ENCODE data around the gene ELL2.

ELL2 gene

DNA sequence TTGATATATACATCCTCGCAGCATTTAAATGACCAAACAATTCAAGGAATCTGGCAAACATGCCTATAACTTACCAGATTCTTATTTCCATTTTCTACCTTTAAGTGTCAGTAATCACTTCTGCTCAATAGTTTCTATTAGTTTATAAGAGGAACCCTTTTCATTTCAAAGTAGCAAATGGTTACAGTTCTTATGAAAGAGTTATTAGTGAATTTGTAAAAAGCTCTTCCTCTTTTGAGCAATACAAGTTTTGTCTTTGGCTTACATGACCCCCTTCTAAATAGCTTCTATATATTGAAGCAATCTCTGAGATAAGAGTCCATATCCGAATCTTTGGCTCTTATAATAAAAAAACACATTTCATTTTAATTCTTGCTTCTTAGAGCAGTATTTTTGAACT is 42.0 kb downstream of the ELL2 start:
- intact Hi-C loops (cut with DNase I; ENCODE audit: low total_unique reads), result no loop called here
- TF ChIP-seq, protein P1, sequence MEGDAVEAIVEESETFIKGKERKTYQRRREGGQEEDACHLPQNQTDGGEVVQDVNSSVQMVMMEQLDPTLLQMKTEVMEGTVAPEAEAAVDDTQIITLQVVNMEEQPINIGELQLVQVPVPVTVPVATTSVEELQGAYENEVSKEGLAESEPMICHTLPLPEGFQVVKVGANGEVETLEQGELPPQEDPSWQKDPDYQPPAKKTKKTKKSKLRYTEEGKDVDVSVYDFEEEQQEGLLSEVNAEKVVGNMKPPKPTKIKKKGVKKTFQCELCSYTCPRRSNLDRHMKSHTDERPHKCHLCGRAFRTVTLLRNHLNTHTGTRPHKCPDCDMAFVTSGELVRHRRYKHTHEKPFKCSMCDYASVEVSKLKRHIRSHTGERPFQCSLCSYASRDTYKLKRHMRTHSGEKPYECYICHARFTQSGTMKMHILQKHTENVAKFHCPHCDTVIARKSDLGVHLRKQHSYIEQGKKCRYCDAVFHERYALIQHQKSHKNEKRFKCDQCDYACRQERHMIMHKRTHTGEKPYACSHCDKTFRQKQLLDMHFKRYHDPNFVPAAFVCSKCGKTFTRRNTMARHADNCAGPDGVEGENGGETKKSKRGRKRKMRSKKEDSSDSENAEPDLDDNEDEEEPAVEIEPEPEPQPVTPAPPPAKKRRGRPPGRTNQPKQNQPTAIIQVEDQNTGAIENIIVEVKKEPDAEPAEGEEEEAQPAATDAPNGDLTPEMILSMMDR (IDR thresholded peaks at IDR 0.05), result no peak
- Histone ChIP-seq H3K36me3 (peaks cover 0 to 18% (median 14%) of the 10 kb centered on the region in 3 donors), H3K4me3 (no peak overlapping the region), H3K4me1 (peaks cover 0 to 97% (median 38%) of the 10 kb centered on the region in 4 donors), H3K9me3 (no peaks in the 10 kb centered on the region), H3K27me3 (no peaks in the 10 kb centered on the region), H3K27ac (no peak overlapping the region)
- no peak for DNase-seq

DNA sequence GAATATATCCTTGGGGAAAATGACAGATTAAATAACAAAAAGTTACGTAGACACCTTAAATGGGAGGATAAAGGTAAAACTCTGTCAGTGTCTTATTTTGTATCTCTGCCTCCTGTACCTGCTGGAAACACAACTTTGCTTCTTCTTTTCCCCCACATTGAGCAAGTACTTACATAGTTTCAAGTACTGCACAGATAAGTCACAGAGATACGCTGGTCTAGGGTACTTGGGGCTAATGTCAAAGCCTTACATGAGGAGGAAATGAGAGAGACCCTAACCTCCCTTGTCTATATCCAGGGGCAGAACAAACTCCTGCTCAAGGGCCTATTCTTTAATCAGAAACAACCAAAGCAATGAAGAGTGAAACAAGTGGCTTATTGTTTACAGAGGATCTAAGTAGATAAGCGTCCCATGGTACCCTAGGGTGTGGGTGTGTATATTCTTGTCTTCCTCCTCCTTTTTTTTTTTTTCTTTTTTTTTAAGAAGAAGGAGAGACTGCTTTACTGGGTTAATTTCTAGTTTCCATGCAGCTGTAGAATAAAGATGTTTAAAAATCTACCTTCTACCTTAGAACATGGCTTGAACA is 43.1 kb downstream of the ELL2 start:
- H3K9me3 ChIP-seq, result no peaks in the 10 kb centered on the region
- intact Hi-C loops (cut with DNase I; ENCODE audit: low total_unique reads), result no loop called here
- H3K4me3 ChIP-seq, result no peak overlapping the region
- peaks cover 0 to 89% (median 28%) of the 10 kb centered on the region in 4 donors for H3K4me1 ChIP-seq
- DNase-seq, result no peak
- no peak overlapping the region for H3K27ac ChIP-seq
- TF ChIP-seq, protein P1 (IDR thresholded peaks at IDR 0.05), result no peak
- H3K36me3 ChIP-seq, result peaks cover 0 to 25% (median 18%) of the 10 kb centered on the region in 3 donors
- no peaks in the 10 kb centered on the region for H3K27me3 ChIP-seq

DNA sequence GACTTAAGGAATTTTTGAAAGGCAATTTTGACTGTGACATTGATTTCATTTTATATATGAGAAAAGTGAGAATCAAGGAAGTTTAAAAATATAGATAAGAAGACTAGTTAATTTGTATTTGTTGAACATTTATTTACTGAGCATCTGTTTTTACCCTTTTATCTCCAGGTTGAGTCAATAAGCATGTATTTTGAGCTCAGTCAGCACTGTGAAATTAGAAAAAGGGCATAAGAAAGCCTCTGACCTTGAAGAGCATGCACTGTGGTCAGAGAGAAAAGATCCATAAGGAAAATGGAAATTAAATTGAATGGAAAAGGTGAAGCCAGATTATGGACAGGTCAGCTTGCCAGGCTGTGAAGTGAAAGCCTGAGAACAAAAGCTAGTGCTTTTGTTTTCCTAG is 44.4 kb downstream of the ELL2 start:
- Histone ChIP-seq H3K4me3 (no peak overlapping the region), H3K36me3 (peaks cover 0 to 38% (median 30%) of the 10 kb centered on the region in 3 donors), H3K27me3 (no peaks in the 10 kb centered on the region), H3K27ac (no peak overlapping the region), H3K9me3 (no peaks in the 10 kb centered on the region), H3K4me1 (peaks cover 0 to 89% (median 24%) of the 10 kb centered on the region in 4 donors)
- TF ChIP-seq, protein P1 (IDR thresholded peaks at IDR 0.05), result no peak
- no peak for DNase-seq
- intact Hi-C loops (cut with DNase I; ENCODE audit: low total_unique reads), result no loop called here

DNA sequence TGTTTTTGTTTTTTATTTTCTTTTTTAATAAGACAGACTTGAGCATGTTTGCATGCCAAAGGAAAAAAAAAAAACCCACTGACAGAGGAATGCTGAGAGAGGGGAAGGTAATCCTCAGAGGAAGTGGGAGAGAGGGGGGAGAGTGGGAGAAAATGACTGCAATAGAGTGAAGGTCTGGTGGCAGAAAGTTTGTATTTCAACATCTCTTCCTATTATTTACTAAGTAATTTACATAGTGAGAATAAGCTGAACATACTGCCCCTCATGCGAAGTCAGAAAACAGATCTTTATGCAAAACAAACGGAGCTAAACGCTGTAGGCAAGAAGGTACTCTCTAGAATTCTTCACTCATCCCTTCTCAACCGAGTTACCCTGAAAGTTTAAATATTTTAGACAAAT is 45.0 kb downstream of the ELL2 start:
- DNase-seq, result no peak
- Histone ChIP-seq H3K27me3 (no peaks in the 10 kb centered on the region), H3K36me3 (peaks cover 0 to 43% (median 35%) of the 10 kb centered on the region in 3 donors), H3K27ac (no peak overlapping the region), H3K9me3 (no peaks in the 10 kb centered on the region), H3K4me3 (no peak overlapping the region), H3K4me1 (peaks cover 0 to 89% (median 24%) of the 10 kb centered on the region in 4 donors)
- intact Hi-C loops (cut with DNase I; ENCODE audit: low total_unique reads), result no loop called here
- TF ChIP-seq, protein P1 (IDR thresholded peaks at IDR 0.05), result no peak

DNA sequence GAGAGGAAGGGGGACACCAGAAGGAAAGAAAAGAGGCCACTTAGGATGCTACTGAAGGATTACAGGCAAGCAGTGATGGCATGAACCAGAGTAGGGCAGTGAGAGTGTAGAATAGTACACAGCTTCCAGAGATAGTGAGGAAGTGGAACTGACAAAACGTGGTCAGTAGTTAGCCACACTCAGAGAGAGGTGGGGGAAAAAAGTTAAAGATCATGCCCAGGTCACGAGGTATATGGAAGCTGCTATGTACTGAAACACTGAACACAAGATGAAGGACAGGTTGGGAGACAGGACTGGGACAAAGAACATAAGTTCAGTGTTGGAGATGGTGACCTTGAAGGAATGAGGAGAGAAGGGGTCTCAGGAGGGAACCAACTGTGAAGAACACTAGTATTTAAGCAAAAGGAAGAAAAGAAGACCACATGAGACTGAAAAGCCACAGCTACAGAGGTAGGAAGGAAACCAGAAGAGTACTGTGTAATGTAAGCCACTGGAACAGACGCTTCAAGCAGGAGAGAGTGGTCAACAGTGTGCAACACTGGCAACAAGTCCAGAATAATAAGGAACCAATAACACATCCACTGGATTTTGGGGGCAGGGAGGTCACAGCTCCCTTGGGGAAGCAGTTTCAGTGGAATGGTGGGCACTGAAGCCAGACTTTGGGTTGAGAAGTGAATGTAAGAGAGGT is 45.5 kb downstream of the ELL2 start:
- Histone ChIP-seq H3K4me1 (peaks cover 0 to 90% (median 24%) of the 10 kb centered on the region in 4 donors), H3K27me3 (no peaks in the 10 kb centered on the region), H3K9me3 (no peaks in the 10 kb centered on the region), H3K4me3 (no peak overlapping the region), H3K27ac (no peak overlapping the region), H3K36me3 (peaks cover 0 to 47% (median 35%) of the 10 kb centered on the region in 3 donors)
- intact Hi-C loops (cut with DNase I; ENCODE audit: low total_unique reads), result no loop called here
- TF ChIP-seq, protein P1 (IDR thresholded peaks at IDR 0.05), result no peak
- no peak for DNase-seq

Measured in tibial artery (tissue), 4 donors.